Forelimb muscle (tissue), 1 donor: ENCODE measurements around the gene DAB2IP. TPM values are rescaled to one million over a fixed set of nuclear protein-coding genes. Genes with fewer than 3 reads are reported as not detected.

Experiments used
- DNase-seq: peaks from one replicate; pipeline ENCODE4 v3.0.0-alpha.2; 2013; ENCODE audit warnings: low read depth
- polyA plus RNA-seq: library from polyadenylated mRNA; unstranded; fragments of 120-200 nt; gene quantifications from one replicate; pipeline ENCODE4 v1.2.1, GENCODE V29; 2013; ENCODE audit not compliant: insufficient read length

DAB2IP gene
- polyA plus RNA-seq, 1 donor = 41.0 TPM

GRCh38 chr9:121816845-121817450, 165.5 kb downstream of the DAB2IP start:
- DNase-seq = no peak

GRCh38 chr9:121817476-121817875, 166.0 kb downstream of the DAB2IP start:
- no peak for DNase-seq

- DNase-seq = no peak
Measured at GRCh38 chr9:121818016-121818661, 166.7 kb downstream of the DAB2IP start.

GRCh38 chr9:121818841-121819427, 167.5 kb downstream of the DAB2IP start:
- DNase-seq = no peak

- no peak for DNase-seq
Measured at GRCh38 chr9:121819428-121820231, 168.2 kb downstream of the DAB2IP start.

- DNase-seq = no peak
Measured at GRCh38 chr9:121820286-121821005, 169.0 kb downstream of the DAB2IP start.

- no peak for DNase-seq
Measured at GRCh38 chr9:121821326-121821725, 169.9 kb downstream of the DAB2IP start.

- no peak for DNase-seq
Measured at GRCh38 chr9:121822093-121823085, 171.0 kb downstream of the DAB2IP start.

- DNase-seq = no peak
Measured at GRCh38 chr9:121823451-121824169, 172.2 kb downstream of the DAB2IP start.

- no peak for DNase-seq
Measured at GRCh38 chr9:121824651-121825030, 173.2 kb downstream of the DAB2IP start.

- no peak for DNase-seq
Measured at GRCh38 chr9:121825031-121825691, 173.7 kb downstream of the DAB2IP start.

GRCh38 chr9:121826711-121827110, 175.3 kb downstream of the DAB2IP start:
- no peak for DNase-seq

GRCh38 chr9:121827251-121827967, 176.0 kb downstream of the DAB2IP start:
- no peak for DNase-seq

- DNase-seq = no peak
Measured at GRCh38 chr9:121830441-121831140, 179.2 kb downstream of the DAB2IP start.

- no peak for DNase-seq
Measured at GRCh38 chr9:121831869-121832268, 180.4 kb downstream of the DAB2IP start.

- no peak for DNase-seq
Measured at GRCh38 chr9:121833061-121833460, 181.6 kb downstream of the DAB2IP start.
